ENCODE data around the gene HYDIN.

The HYDIN gene

DNA sequence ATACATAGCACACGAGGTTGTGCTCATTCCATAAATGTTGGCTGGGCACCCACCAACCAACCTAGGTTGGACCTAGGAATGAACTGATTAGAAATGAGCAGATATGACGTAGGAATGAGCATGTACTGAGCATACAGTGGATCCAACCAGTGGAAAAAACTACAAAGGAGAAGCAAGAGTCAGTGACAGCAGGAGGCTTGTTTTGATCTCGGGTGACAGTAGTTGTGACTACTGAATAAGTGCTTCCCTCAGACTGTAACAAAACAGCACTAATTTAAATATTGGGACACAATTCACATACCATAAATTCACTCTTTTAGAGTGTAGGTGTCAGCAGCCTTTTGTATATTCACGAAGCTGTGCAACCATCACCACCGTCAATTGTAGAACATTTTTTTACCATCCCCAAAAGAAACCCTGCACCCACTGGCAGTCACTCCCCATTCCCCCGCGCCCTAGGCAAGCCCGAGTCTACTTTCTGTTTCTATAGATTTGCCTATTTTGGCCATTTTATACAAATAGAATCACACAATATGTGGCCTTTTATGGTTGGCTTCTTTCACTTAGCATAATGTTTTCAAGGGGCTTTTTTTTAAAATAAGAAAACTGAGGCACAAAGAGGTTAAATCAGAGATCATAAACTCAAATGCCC lies 436.5 kb downstream of the HYDIN start:
- no peak overlapping the region for H3K4me3 ChIP-seq (ENCODE audit: low read depth, low read length)

DNA sequence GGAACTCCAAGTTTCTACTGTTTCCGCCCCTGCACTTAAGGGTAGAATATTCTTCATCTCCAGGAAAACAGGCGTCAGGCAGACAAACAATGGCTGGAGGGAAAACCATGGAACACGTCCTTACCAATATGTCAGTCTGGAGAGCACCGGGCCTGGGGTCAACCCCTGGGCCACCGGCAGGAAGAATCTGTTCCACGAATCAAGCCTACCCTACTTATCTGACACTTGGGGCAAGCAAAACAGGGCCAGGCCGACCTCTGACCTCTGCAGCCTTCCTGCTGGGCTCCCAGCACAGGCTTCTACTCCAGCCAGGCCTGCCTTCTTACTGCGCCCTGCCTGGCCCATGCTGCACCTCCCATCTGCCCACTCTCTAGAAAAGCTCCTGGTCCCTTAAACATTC lies 439.7 kb downstream of the HYDIN start:
- H3K4me3 ChIP-seq (ENCODE audit: low read depth, low read length), result no peak overlapping the region

DNA sequence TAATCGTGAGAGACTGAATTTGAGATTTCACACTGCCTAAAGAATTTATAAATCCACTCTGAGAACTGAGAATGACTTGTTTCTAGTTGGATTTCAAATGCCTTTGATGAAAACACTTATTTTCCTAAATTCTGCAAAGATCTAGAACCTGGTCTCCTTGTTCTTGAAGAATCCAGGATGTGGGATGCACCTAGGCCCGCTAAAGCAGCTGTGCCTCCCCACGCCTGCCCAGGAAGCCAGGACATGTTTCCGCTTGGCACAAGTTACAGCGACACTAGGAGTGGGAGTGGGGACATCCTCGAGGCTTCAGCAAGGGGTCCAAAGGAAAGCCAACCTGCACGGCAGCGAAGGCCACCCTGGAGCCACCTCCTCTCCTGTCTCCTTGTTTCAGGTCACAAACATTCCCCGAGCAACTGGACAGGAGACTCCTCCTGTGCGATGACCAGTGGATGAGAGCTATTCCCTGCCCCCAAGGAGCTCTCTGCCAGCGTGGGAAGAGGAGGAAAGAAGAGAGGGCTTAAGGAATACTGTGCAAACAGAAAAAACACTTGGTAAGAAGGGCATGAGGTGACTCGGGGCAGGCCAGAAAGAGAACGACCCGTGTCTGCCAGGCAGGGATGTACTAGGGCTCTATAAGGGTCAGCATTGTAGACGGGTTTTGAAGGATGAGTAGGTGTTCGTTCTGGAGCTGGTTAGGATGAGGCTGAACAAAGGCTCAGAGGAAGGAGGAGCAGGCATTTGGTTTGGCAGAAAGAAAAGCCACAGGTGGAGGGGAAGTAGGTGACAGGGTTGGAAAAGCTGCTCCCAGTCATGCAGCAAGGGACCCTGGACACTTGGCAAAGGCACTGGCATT lies 440.7 kb downstream of the HYDIN start:
- H3K4me3 ChIP-seq (ENCODE audit: low read depth, low read length), result no peak overlapping the region

DNA sequence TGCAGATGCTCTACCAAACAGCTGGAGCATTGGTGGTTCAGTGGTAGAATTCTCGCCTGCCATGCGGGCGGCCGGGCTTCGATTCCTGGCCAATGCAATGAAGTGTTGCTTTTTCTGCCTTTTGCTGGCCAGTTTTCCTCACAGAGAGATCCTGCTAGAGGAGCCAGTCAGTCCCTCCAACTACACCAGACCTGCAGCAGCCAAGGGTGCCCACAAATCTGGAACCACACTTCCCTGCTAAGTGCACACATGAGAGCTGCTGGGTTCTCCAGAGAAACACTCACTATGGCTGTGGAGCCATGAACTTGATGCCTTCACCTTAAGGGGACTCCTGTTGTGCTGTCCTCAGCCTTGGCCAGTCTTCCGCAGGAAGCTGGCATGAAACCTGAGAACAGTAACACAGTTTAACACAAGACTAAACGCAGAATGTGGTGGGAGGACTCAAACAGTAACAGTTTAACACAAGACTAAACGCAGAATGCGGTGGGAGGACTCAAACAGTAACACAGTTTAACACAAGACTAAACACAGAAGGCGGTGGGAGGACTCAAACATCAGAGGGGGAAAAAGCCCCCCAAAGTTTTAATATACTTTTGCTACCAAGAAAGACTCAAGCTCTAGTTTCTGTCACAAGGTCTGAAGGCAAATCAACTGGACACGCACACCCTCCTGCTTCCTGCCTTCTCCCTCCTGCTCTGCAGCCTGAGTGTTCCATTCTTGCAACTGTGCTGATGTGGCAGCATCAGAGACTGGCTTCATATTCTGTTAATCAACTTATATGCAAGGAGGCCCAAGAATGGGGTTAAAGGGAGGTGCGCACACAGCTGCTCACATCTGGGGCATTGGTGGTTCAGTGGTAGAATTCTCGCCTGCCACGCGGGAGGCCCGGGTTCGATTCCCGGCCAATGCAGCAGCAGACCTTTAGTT lies 441.6 kb downstream of the HYDIN start:
- no peak overlapping the region for H3K4me3 ChIP-seq (ENCODE audit: low read depth, low read length)

DNA sequence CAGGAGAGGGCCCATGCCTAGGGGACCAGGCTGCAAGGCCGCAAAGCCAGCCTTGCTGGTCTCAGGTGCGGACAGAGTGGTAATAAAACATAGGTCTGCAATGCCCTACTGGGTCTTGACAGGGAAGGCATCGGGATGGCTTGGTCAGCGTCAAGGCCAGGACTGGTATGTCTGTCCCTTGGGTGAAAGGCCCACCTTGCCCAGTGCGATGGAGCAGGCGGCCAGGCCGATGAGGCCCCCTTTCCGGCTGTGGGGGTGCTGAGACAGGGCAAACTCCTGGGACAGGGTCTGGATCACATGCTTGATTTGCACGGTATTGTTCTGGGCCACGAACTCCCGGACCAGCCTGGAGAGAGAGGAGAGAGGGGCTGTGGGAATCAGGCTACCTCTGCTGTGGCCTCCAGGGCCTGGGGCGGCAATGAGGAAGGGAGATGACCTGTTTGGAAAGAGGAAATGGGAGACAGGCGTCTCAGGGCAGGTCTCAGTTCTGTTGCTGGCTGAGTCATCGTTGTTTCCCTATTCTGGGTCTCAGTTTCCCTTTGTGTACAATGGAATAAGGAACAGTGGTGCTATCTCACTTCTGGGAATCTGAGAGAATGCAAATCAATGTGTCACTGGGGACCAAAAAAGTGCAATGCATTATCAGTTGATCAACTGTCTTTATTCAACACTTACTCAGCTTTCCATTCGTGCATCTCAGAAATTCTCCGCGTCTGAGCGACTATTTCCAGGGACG lies 444.3 kb downstream of the HYDIN start:
- no peak overlapping the region for H3K4me3 ChIP-seq (ENCODE audit: low read depth, low read length)

DNA sequence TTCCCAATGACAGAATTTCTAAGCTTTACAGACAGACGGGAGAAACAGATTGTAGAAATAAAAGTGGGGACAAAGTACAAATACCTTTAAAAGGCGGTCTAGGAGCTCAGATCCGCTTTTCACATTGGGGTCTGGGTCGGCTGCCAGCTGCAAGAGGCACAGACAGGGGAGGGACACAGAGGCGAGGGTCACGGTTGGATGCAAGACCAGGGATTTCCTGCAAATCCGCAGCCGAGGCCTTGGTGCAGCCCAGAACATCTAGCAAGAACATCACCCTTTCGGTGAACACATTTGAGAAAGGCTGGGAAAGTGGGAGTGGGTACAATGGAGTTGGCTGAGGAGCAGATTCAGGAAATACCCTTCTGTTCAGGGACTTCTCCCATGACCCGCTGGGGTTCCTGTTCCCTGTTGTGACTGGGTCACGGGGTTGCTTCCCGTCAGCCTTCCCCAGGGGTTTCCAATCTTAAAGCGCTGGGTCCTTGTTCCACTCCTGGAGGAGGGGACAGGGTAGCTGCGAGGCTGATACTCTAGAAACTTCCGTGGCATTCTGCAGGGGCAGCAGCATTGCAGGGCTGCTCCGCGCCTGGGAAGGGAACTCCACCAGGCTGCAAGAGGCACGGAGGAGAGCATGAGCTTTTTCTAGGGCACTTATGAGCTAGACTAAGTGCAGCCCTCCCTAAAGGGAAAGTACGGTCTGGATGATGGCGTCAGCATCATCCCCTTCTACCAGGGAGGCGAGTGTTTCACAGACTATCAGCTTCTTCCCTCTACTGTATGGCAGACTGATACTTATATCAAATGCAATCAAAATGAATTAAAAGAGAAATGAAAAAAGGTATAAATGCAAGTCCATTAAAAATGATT lies 445.6 kb downstream of the HYDIN start:
- no peak overlapping the region for H3K4me3 ChIP-seq (ENCODE audit: low read depth, low read length)

DNA sequence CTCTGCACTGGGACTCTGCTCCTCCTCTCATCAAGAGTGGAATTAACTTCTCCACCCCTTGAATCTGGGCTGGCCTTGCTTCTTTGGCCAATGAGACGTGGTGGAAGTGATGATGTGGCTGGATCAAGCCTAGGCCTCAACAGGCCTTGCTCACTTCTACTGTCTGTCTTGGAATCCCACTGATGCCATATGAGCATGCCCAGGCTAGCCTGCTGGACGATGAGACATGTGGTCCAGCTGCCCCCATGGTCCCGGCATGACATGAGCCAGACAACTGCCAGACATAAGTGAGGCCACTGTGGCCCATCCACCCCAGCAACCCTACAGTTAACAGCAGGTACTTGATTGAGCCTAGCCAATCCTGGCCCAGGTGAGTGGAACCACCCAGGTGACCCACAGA lies 448.3 kb downstream of the HYDIN start:
- H3K4me3 ChIP-seq (ENCODE audit: low read depth, low read length), result no peak overlapping the region

DNA sequence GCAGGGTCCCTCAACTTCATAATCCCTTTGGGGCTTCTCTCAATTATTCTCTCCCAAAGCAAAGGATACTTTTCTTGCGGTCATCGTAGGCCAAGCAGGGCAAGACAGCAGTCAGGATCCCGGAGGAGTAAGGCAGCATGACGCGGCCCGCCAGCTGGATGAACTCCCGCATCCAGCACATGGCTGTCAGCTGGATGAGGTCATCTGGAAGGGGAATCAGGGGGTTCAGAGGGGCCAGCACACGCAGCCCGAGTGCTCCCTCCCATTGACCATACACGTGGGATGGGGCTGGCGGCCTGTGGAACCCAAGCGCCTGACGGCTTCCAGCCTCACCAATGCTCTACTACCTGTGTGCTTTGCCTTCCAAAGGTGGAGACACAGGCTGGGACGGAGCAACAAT lies 448.7 kb downstream of the HYDIN start:
- H3K4me3 ChIP-seq (ENCODE audit: low read depth, low read length), result no peak overlapping the region

DNA sequence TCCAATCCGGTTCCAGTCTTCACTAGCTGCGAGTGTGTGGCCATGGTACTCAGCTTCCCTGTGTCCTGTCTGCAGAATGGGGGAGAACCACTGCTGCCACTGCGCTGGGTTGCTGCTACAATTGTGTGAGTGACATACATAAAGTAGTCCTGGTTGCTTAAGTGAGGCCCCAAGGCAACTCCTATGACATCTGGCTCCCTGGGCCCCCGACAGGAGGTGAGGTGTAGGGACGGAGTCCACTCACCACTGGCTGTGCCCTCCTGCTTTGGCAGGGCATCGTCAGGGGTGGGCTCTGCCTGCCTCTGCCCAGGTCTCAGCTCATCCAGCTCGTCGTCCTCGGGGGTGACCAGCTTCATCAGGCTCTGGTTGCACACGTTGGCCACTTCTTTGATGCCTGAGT lies 450.0 kb downstream of the HYDIN start:
- H3K4me3 ChIP-seq (ENCODE audit: low read depth, low read length), result no peak overlapping the region

DNA sequence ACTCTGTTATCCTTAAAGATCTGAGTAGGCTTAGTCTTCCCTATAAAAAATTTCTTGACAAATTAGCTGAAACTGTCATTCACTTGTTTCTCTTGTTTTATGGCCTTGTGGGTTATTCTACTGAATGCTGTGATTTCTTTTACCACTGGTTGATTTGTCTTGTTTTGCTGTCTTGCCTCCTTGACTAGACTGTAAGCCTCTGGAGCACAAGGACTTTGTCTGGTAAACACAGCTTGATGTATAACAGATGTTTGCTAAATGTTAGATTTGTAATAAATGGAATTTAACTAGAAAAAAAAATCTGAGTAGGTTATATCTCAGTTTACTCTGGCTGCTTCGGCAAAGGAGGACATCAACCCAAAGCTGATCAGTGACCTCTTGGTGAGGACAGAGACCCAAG lies 451.2 kb downstream of the HYDIN start:
- H3K4me3 ChIP-seq (ENCODE audit: low read depth, low read length), result no peak overlapping the region

DNA sequence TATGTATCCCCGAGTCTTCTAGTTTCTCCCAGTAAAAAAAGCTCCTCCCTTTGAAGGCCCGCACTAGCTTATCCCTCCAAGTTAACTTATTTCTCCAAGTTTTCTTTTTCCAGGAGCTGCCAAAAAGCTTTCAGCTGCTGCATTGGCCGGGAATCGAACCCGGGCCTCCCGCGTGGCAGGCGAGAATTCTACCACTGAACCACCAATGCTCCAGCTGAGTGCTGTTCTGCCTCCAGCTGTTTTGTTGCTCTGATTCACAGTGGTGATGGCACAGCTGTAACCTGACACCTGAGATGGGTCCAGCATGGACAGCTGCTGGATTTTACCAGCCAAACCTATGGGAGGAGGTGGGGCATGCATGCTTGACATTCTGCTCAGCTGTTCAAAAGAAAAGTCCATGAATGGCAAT lies 451.6 kb downstream of the HYDIN start:
- no peak overlapping the region for H3K4me3 ChIP-seq (ENCODE audit: low read depth, low read length)

DNA sequence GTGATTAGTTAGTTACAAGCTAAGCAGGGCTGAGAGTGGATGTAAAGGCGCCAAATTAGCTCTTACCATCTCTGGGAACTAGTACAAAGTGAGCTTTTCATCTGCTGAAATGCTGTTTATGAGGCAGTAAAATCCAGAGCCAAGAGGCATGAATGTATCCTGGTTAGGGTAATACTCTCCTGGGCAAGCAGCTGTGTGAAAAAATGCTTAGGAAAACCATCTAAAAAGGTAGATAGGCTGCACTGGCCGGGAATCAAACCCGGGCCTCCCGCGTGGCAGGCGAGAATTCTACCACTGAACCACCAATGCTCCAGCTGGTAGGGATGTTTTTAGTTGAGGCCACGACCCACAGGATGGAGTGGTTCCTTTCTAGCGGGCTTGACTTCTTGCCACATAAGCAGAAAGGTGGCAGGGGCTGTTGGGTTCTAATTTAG lies 452.5 kb downstream of the HYDIN start:
- H3K4me3 ChIP-seq (ENCODE audit: low read depth, low read length), result no peak overlapping the region

DNA sequence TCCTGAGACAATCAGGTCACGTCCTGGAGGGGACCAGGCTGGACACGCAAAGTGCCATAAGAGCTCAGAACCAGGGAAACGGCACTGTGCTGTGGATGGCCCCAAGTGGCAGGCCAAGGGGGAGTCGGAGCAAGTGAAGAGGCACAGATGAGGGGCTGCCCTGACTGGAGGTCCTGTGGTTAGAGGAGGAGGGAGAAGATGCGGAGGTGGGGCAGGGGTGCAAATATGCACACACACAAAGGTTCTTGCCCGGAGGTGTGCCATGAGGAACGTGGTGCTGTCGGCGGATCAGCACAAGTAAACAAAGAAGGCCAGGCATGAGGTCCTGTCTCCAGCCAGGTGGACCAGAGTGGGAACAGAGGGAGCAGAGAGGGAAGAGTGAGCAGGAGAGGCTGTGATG lies 453.0 kb downstream of the HYDIN start:
- no peak overlapping the region for H3K4me3 ChIP-seq (ENCODE audit: low read depth, low read length)

DNA sequence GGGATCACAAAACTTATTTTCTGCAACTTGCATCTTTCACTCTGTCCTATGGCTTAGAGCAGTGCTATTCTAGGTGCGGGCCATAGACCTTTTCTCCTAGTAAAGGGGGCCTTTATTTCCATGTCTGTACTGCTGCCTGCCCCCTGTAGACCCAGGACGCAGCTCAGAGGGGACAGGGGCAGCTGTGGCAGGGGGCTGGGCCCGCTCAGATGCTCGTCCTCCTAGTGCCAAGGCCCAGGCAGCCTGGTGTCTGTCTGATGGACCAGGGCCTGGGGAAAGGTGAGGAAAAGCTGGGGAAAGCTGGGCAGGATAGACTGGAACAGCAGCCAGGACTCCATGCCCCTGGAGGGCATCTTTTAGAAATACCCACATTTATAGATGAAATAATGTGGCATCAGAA lies 455.1 kb downstream of the HYDIN start:
- H3K4me3 ChIP-seq (ENCODE audit: low read depth, low read length), result no peak overlapping the region

DNA sequence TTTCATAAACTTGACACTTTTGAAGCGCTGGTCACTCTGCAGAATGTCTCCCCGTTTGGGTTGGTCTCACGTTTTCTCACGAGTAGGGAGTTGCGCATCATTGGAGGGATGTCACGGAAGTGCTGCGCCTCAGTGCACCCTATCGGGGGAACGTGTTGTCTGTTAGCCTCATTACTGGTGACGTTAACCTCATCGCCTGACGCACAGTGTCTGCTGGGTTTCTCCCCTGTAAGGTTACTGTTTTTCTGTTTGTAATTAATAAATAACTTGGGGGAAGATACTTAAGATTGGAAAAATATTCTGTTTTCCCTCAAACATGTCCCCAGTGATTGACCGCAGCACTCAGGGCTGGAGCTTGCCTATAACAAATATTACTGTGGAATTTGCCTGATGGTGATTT lies 456.3 kb downstream of the HYDIN start:
- H3K4me3 ChIP-seq (ENCODE audit: low read depth, low read length), result no peak overlapping the region

DNA sequence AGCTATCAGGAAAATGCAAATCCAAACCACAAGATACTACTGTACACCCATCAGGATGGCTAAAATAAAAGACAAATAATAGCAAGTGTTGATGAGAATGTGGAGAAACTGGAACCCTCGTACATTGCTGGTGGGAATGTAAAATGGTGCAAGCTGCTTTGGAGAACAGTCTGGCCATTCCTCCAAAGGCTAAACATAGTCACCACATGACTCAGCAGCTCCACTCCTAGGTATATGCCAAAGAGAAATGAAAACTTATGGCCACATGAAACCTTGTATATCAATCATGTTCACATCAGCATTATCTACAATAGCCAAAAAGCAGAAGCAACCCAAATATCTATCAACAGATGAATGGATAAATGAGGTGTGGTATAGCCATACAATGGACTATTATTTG lies 458.0 kb downstream of the HYDIN start:
- no peak overlapping the region for H3K4me3 ChIP-seq (ENCODE audit: low read depth, low read length)

DNA sequence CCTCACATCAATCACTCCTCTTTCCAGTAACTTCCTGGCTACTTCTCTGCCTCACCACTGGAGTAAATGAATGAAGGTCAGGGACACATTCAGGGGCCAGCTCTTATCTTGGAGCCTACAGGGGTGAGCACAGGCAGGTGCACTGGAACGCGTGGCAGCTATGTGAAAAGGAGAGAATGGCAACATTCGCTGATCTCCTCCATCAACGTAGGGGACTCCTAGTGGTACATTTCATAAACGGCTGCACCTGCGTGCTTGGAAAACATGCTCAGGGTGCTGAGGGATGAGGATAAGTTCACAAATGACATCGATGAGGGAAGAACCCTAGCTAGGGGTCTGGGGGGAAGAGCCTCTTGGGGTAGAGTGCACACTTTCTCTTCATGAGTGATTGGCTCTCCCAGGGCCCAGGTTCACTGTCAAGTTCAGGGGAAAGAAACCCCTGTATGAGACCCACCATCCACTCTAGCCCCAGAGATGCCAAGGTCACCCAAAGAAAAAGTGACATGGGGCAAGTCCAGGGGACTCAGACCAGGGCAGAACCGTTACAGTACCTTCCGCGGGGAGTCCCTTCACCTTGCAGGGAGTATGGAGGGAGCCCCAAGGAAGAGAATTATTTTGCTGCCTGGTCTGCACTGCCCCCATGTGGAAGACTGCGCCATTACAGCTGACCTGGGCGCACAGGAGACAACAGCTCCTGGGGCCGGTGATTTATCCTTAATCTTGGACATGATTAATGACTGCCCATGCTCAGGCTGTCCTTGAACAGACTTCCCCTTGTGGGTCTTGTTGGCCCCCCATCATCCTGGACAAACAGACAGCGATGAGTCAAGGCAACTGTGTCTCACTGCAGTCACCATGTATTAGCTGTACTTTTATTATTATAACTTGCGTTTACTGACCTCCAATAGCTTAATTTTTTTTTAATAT lies 459.6 kb downstream of the HYDIN start:
- H3K4me3 ChIP-seq (ENCODE audit: low read depth, low read length), result no peak overlapping the region

DNA sequence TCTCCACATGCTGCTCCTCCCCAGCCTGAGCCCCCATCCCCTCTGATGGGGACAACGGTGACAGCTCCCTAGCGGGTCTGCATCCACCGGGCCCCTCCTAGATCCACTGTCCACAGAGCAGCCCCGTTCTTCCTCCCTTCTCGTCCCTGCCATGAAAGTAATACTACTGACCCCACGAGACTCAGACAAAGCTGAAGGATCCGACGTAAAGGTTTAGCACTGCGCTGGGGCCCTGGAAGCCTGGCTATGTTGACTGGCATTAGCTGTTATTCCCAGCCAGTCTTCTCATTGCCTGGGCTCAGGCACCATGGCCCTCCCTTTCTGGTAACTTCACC lies 460.3 kb downstream of the HYDIN start:
- no peak overlapping the region for H3K4me3 ChIP-seq (ENCODE audit: low read depth, low read length)

DNA sequence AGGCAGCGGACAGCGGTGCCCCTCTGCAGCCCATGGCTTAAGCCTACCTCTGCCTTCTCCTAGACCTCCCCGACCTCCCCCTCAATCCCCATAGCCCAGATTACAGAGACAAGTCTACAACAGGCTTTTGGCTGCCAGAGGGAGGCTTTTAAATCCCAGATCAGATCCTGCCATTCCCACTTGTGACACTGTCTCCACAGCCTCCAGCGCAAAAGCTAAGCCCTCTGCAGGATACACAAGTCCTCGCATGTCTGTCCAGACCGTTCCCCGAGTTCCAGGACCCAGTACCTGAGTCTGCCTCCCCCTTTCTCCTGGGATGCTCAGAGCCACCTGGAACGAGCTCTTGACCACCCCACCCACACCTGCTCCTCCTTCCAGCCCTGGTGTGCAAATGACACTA lies 460.8 kb downstream of the HYDIN start:
- no peak overlapping the region for H3K4me3 ChIP-seq (ENCODE audit: low read depth, low read length)

Measured in iPS-11a (cell line).